ENCODE measurements around the gene FBXO30.

The FBXO30 gene

GRCh38 chr6:145814501-145815308 is at the start of gene FBXO30:
FBXO30 (minus strand) TSS chr6:145814795; CDS start chr6:145806405, 8,390 bp downstream.
- Histone ChIP-seq H3K4me3 (ENCODE audit: low read depth, low read length) (peak within 1 kb of the TSS; percentile 61), H3K27ac (ENCODE audit: extremely low read depth, low read depth, low read length) (peak within 1 kb of the TSS; percentile 83), H3K36me3 (ENCODE audit: control insufficient read depth in 2 of 2, insufficient read depth in 1 of 2, low read length in 2 of 2) (no peaks in the 10 kb centered on the region), H3K9me3 (ENCODE audit: control insufficient read depth, insufficient read depth, low read depth, low read length) (no peaks in the 10 kb centered on the region), H3K4me1 (ENCODE audit: control insufficient read depth, insufficient read depth, low read length) (peaks cover 5% of the 10 kb centered on the region)
- ChIA-PET CTCF (interaction anchor here (0.6 to 1.0 kb wide), 2 partner anchors 78 to 569 kb away, joined by 3 to 5 read pairs; no protein-coding TSS in a partner anchor), POLR2A (interaction anchor here (0.5 to 2.6 kb wide), 22 partner anchors 10 to 1747 kb away, joined by 3 to 53 read pairs (median 4); partner anchors contain the start of genes EPM2A and SHPRH)
- TF ChIP-seq GLI2 (tag by site-specific recombination; IDR thresholded peaks at IDR 0.05; ENCODE audit: borderline replicate concordance, low read depth) (no peak), ZNF561 (tag by site-specific recombination; IDR thresholded peaks at IDR 0.05; ENCODE audit: borderline replicate concordance) (peak; percentile 19; the same call in 1 of the 2 replicates), ZBTB21 (tag by site-specific recombination; IDR thresholded peaks at IDR 0.05) (no peak), ZNF629 (tag by site-specific recombination; IDR thresholded peaks at IDR 0.05) (peak; percentile 50), MYNN (tag by site-specific recombination; IDR thresholded peaks at IDR 0.05; ENCODE audit: borderline replicate concordance) (no peak), ZNF292 (tag by site-specific recombination; IDR thresholded peaks at IDR 0.05; ENCODE audit: borderline replicate concordance, low read depth) (no peak), ZFP41 (tag by site-specific recombination; IDR thresholded peaks at IDR 0.05; ENCODE audit: borderline replicate concordance) (no peak), PBX3 (CRISPR knock-in tag; IDR thresholded peaks at IDR 0.05) (peak; percentile 80; the same call in 1 of the 2 replicates), ZNF596 (tag by site-specific recombination; IDR thresholded peaks at IDR 0.05) (peak; percentile 11; the same call in 1 of the 2 replicates), ZNF16 (tag by site-specific recombination; IDR thresholded peaks at IDR 0.05; ENCODE audit: low read depth) (no peak), ZNF513 (tag by site-specific recombination; IDR thresholded peaks at IDR 0.05) (no peak), ZBTB44 (tag by site-specific recombination; IDR thresholded peaks at IDR 0.05) (no peak), PRDM1 (tag by site-specific recombination; IDR thresholded peaks at IDR 0.05) (no peak), ZNF621 (tag by site-specific recombination; IDR thresholded peaks at IDR 0.05) (no peak), SALL2 (tag by site-specific recombination; IDR thresholded peaks at IDR 0.05; ENCODE audit: borderline replicate concordance) (no peak), TRIM28 (IDR thresholded peaks at IDR 0.05; ENCODE audit: borderline replicate concordance, low read length) (peak; percentile 69; the same call in 1 of the 2 replicates), ZBTB20 (tag by site-specific recombination; IDR thresholded peaks at IDR 0.05) (peak; percentile 74; the same call in 1 of the 2 replicates), GFI1B (tag by site-specific recombination; IDR thresholded peaks at IDR 0.05) (no peak), BCL11B (tag by site-specific recombination; IDR thresholded peaks at IDR 0.05; ENCODE audit: low read depth) (no peak; the same call in 1 of the 2 replicates), REST (tag by site-specific recombination; IDR thresholded peaks at IDR 0.05) (no peak), GLIS2 (tag by site-specific recombination; IDR thresholded peaks at IDR 0.05) (peak; percentile 34; the same call in 1 of the 2 replicates), ZNF747 (tag by site-specific recombination; IDR thresholded peaks at IDR 0.05) (no peak), ZNF610 (tag by site-specific recombination; IDR thresholded peaks at IDR 0.05; ENCODE audit: borderline replicate concordance) (no peak), ZBTB6 (tag by site-specific recombination; IDR thresholded peaks at IDR 0.05) (no peak), RBAK (tag by site-specific recombination; IDR thresholded peaks at IDR 0.05) (no peak), ZNF701 (tag by site-specific recombination; IDR thresholded peaks at IDR 0.05) (no peak)

Data from HEK293 (cell line).